B cell (primary cell): Measurements from ENCODE around the gene CR2.

ENCODE experiments used
- EZH2 ChIP-seq: IDR thresholded peaks from 2 replicates; pipeline ENCODE4 v1.6.1; 2012; ENCODE audit warnings: borderline replicate concordance, low read depth, mild to moderate bottlenecking, moderate library complexity, low read length; ENCODE audit not compliant: insufficient read depth, poor library complexity, severe bottlenecking
- TF ChIP-seq, protein P1 (sequence below): fragments of 200-600 bp; IDR thresholded peaks from one replicate; pipeline ENCODE4 v1.8.0; 2022; ENCODE audit warnings: antibody characterized with exemption, mild to moderate bottlenecking

DNA sequence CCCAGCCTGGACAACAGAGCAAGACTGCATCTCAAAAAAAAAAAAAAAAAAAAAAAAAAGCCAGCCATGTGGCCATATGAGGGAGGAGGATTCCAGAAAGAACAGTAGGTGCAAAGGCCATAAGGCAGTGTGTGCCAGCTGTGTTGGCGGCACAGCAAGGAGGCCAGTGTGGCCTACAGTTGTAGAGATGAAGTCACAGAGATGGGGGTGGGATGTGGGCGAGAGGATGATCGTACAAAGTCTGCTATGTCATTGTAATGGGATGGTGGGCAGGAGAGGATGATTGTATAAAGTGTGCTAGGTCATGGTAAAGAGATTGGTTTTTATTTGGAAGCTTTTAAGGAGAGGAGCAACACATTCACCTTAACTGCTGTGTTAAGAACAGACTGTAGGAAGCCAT lies 32.1 kb downstream of the CR2 start:
- TF ChIP-seq, protein P1, sequence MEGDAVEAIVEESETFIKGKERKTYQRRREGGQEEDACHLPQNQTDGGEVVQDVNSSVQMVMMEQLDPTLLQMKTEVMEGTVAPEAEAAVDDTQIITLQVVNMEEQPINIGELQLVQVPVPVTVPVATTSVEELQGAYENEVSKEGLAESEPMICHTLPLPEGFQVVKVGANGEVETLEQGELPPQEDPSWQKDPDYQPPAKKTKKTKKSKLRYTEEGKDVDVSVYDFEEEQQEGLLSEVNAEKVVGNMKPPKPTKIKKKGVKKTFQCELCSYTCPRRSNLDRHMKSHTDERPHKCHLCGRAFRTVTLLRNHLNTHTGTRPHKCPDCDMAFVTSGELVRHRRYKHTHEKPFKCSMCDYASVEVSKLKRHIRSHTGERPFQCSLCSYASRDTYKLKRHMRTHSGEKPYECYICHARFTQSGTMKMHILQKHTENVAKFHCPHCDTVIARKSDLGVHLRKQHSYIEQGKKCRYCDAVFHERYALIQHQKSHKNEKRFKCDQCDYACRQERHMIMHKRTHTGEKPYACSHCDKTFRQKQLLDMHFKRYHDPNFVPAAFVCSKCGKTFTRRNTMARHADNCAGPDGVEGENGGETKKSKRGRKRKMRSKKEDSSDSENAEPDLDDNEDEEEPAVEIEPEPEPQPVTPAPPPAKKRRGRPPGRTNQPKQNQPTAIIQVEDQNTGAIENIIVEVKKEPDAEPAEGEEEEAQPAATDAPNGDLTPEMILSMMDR, result no peak
- TF ChIP-seq EZH2, result no peak
